ENCODE measurements around the gene AMOTL2. TPM values are rescaled to one million over a fixed set of nuclear protein-coding genes. Genes with fewer than 3 reads are reported as not detected.

The AMOTL2 gene
- total RNA-seq, 4 donors from 2014 or later: 93.2 to 226 (median 153) TPM

DNA sequence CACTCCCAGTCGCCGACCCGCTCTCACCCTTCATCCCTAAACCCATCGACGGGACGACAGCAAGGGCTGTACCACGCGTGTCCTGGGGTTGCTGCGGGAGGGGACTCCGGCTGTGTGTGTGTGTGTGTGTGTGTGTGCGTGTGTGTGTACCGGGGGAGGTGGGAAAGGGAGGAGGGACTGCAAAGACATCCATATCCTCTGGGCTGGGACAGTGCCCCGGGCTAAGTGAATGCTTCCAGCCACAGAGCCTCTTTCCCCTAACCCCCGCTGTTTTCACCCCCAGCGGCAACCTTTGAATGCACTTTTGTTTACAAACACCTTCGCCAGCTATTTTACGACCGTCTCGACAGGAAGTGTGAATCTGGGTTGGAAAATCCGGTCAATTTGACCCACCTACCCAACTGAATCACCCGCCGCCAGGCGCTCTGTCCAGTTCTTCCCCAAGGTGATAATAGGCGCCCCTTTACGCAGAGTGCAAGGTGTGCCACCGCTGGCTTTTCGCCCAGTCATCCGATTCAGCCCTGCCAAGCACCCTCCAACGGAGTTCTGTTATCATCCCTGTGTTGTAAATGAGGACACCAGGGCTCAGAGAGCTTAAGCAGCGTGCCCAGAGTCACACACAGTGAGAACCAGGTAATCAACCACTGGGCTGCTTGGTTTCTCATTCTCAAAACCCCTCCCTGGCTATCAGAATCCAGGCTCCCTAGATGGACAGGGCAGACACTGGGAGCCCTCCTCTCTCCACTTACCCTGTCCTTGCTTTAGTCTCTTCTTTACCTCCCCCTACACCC lies 739 bp upstream of the AMOTL2 start:
- peak; percentile 44 for ATAC-seq
- H3K4me3 ChIP-seq: peak overlapping the region; percentile 76 to 88
- no peaks in the 10 kb centered on the region for H3K9me3 ChIP-seq
- H3K27me3 ChIP-seq: no peaks in the 10 kb centered on the region
- 9 to 17% methylated on average over 6 to 19 of the region's 30 CpGs for WGBS, 2 donors (ENCODE audit: low coverage in 1 of 2)
- H3K36me3 ChIP-seq: peaks cover 0 to 22% of the 10 kb centered on the region in 2 donors
- H3K4me1 ChIP-seq: peaks cover 5 to 50% (median 24%) of the 10 kb centered on the region in 3 donors
- H3K27ac ChIP-seq: peak overlapping the region; percentile 98 to 100 (median 99)
- no peak for TF ChIP-seq POLR2AphosphoS5 (IDR thresholded peaks at IDR 0.05)
- TF ChIP-seq, protein P1, sequence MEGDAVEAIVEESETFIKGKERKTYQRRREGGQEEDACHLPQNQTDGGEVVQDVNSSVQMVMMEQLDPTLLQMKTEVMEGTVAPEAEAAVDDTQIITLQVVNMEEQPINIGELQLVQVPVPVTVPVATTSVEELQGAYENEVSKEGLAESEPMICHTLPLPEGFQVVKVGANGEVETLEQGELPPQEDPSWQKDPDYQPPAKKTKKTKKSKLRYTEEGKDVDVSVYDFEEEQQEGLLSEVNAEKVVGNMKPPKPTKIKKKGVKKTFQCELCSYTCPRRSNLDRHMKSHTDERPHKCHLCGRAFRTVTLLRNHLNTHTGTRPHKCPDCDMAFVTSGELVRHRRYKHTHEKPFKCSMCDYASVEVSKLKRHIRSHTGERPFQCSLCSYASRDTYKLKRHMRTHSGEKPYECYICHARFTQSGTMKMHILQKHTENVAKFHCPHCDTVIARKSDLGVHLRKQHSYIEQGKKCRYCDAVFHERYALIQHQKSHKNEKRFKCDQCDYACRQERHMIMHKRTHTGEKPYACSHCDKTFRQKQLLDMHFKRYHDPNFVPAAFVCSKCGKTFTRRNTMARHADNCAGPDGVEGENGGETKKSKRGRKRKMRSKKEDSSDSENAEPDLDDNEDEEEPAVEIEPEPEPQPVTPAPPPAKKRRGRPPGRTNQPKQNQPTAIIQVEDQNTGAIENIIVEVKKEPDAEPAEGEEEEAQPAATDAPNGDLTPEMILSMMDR (IDR thresholded peaks at IDR 0.05): peak in 1 of 4 experiments; percentile 2
- no peak for TF ChIP-seq EP300 (IDR thresholded peaks at IDR 0.05)
- no peak for TF ChIP-seq POLR2A (IDR thresholded peaks at IDR 0.05)

DNA sequence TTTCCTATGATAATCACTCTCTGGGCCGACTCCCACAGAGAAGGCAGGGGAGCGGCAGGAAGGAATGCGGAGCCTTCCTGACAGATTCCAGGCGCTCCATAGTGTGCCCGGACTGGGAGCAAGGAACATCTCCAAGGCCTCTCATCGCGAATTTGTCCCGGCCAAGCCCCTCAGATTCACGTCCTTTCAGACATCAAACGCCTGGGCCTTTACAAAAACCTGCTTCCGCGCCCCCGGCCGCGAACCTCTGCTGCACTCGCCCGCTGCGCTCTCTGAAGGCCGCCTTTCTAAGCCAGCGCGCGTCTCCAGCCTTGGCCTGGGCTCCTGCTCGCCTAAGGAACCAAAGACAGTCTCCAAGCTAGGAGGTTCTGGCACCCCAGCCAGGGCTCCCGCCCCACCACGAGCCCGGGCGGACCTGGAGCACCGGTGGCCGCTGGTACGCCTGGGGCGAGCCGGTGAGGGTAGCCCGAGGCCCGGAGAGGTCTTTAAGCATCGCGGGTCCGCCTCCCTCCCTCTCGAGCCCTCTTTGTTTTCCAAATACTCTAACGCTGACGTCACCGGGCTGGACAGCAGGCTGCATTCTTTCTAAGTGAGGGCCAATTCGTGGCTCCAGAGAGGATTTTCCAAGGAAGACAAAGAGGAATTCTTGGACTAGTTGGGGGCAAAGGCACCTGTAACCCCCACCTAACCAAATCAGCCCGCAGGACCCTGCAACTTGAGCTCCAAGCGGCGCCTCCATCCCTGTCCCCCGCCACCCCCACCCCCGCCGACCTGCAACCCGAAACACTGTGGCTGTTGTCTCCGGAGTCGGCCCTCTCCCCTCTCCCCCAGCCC lies 759 bp downstream of the AMOTL2 start:
- 2 to 25% methylated on average over 2 to 19 of the region's 51 CpGs for WGBS, 2 donors (ENCODE audit: low coverage in 1 of 2)
- TF ChIP-seq EP300 (IDR thresholded peaks at IDR 0.05) (no peak), POLR2A (IDR thresholded peaks at IDR 0.05) (peak; percentile 61 to 70), POLR2AphosphoS5 (IDR thresholded peaks at IDR 0.05) (peak; percentile 81)
- TF ChIP-seq, protein P1 (IDR thresholded peaks at IDR 0.05): no peak
- Histone ChIP-seq H3K36me3 (peaks cover 0 to 37% of the 10 kb centered on the region in 2 donors), H3K4me1 (peaks cover 8 to 62% (median 39%) of the 10 kb centered on the region in 3 donors), H3K9me3 (no peaks in the 10 kb centered on the region), H3K27me3 (no peaks in the 10 kb centered on the region), H3K4me3 (peak overlapping the region; percentile 76 to 88), H3K27ac (peak overlapping the region; percentile 98 to 100 (median 99))
- peak; percentile 72 for ATAC-seq

DNA sequence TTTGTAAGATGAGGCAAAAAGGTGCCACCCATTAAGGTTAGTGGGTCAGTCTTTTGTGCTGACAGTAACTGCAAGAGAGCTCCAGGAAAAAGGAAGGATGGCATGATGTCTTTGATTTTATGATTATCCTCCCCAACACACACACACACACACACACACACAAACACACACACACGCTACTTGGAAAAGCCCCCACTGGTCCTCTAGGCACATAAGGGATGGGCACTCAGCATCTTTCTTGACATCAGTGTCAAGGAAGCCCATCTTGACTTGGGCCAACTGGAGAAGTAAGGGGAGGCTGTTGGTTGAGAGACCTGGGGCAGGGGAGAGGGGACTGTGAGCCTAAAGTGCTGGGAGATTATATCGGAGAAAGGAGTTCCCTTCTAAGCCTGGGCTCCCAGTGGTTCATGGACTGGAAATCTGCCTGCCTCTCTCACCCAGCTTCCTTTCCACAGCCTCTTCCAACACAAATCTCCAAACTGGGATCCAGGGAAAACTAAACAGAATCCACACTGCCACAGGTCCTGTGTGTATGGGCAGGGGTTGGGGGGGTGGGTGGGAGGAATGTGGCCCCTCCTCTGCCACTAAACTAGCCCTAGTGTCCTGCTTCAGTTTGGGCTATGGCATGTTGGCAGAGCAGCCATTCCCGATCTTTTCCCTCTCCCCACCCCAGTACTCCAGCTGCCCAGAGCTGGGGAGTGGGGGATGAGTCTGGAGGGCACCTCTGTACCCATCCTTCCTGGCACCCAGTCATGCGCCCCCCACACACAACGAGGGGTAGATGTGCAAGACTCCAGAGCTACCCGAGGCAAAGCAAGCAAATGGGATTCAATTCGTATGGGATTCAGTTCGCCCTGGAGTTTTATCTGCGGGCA lies 1.6 kb downstream of the AMOTL2 start:
- TF ChIP-seq, protein P1 (IDR thresholded peaks at IDR 0.05): no peak
- TF ChIP-seq EP300 (IDR thresholded peaks at IDR 0.05): no peak
- no peak for TF ChIP-seq POLR2A (IDR thresholded peaks at IDR 0.05)
- TF ChIP-seq POLR2AphosphoS5 (IDR thresholded peaks at IDR 0.05): no peak
- Histone ChIP-seq H3K27me3 (no peaks in the 10 kb centered on the region), H3K9me3 (no peaks in the 10 kb centered on the region), H3K4me1 (peaks cover 9 to 62% (median 48%) of the 10 kb centered on the region in 3 donors), H3K27ac (peak overlapping the region; percentile 98 to 100 (median 99)), H3K36me3 (peaks cover 0 to 45% of the 10 kb centered on the region in 2 donors), H3K4me3 (peak overlapping the region; percentile 76 to 88)
- 20 to 25% methylated on average over 3 to 4 of the region's 9 CpGs for WGBS, 2 donors (ENCODE audit: low coverage in 1 of 2)
- ATAC-seq: no peak

DNA sequence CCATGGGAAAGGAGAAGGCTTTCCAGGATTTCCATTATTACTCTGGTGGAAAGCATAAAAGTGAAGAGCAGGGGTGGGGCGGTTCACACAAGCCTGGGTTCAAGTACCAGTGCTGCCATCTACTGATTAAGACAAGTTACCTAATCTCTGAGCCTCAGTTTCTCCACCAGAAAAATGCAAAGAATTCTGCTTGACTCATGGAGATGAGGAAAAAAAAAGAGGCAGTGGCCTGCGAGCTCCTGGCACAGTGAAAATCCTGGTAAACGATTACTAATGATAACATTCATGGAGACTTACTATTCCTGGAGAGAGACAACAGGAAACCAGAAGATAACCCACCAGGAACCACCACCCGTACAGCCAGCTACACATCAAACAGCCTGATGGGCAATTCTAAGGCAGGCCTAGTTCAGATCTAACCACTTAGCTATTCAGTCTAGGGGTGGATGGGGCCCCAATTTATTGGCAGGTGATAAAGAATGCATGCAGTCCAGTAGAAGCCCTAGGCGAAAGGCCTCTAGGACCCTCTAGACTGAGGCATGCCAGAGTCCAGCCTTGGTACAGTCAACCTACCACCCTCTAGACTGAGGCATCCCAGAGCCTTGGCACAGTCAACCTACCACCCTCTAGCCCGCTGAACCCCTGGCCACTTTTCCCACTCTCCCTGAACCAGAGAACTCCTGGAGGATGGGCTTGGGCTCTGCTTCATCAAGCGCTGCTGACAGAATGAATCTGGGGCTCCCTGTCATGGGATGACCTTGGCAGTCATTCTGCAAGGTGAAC lies 2.5 kb downstream of the AMOTL2 start:
- no peak for ATAC-seq
- no peak for TF ChIP-seq POLR2AphosphoS5 (IDR thresholded peaks at IDR 0.05)
- TF ChIP-seq, protein P1 (IDR thresholded peaks at IDR 0.05): peak in 1 of 4 experiments; percentile 1
- WGBS, 2 donors (ENCODE audit: low coverage in 1 of 2): 18 to 36% methylated on average over 2 to 4 of the region's 7 CpGs
- Histone ChIP-seq H3K4me3 (peak overlapping the region; percentile 76 to 88), H3K27me3 (no peaks in the 10 kb centered on the region), H3K36me3 (peaks cover 0 to 54% of the 10 kb centered on the region in 2 donors), H3K27ac (peak overlapping the region in 3 of 4 donors; percentile 99 to 100 (median 99)), H3K4me1 (peaks cover 11 to 71% (median 56%) of the 10 kb centered on the region in 3 donors), H3K9me3 (no peaks in the 10 kb centered on the region)

Data from gastroesophageal sphincter (tissue), 4 donors.